Naive thymus-derived CD4-positive, alpha-beta T cell (primary cell): Measurements from ENCODE around the gene SMAD1. TPM values are rescaled to one million over a fixed set of nuclear protein-coding genes. Genes with fewer than 3 reads are reported as not detected.

ENCODE experiments used
- ATAC-seq: fragments of 150-1000 bp; cut with Tn5 transposase; 2 replicates; pipeline ENCODE4 v1.10.0; 2021; ENCODE audit warnings: mild to moderate bottlenecking, moderate library complexity
- CTCF ChIA-PET: fragments of 350-600 bp; sonication (Branson Sonifier 250); formaldehyde crosslinking; loops from one replicate; lab custom pipeline; 2021; ENCODE audit warnings: antibody characterized with exemption; lab: Charles Lee
- POLR2A ChIA-PET: fragments of 350-600 bp; sonication (Branson Sonifier 250); formaldehyde crosslinking; loops from one replicate; lab custom pipeline; 2021; ENCODE audit warnings: antibody characterized with exemption, inconsistent platforms; lab: Charles Lee
- DNase-seq, 9 donors: peaks; one replicate each; pipeline versions ENCODE4 v3.0.0 to v3.0.0-alpha.2; 2020 to 2022; ENCODE audit warnings: mixed read lengths in 1 of 9
- H3K27ac ChIP-seq: one replicate; pipeline ENCODE4 v1.7.0; 2013; ENCODE audit warnings: mild to moderate bottlenecking, low read depth, low read length, moderate library complexity
- H3K27me3 ChIP-seq, 2 donors: one replicate each; pipeline ENCODE4 v1.7.0; 2013; ENCODE audit warnings: low read length in 2 of 2, mild to moderate bottlenecking in 2 of 2, moderate library complexity in 2 of 2; ENCODE audit not compliant: control insufficient read depth in 2 of 2, insufficient read depth in 2 of 2
- H3K36me3 ChIP-seq, 3 experiments: 1 replicate in 2 of 3; 2 replicates in 1 of 3; pipeline ENCODE4 v1.7.0; 2013; ENCODE audit warnings: low read length in 3 of 3, mild to moderate bottlenecking in 3 of 3, moderate library complexity in 1 of 3; ENCODE audit not compliant: insufficient read depth in 3 of 3, control insufficient read depth in 2 of 3
- H3K4me1 ChIP-seq, 2 donors: one replicate each; pipeline ENCODE4 v1.7.0; 2013; ENCODE audit warnings: low read length in 2 of 2, mild to moderate bottlenecking in 2 of 2, moderate library complexity in 1 of 2; ENCODE audit not compliant: control insufficient read depth in 2 of 2, insufficient read depth in 2 of 2
- H3K4me3 ChIP-seq: 2 replicates; pipeline ENCODE4 v1.7.0; 2013; ENCODE audit warnings: mild to moderate bottlenecking, low read length
- H3K9me3 ChIP-seq, 3 experiments: 1 replicate in 2 of 3; 2 replicates in 1 of 3; pipeline ENCODE4 v1.7.0; 2013; ENCODE audit warnings: low read length in 3 of 3; ENCODE audit not compliant: control insufficient read depth in 2 of 3
- H3K27ac Mint-ChIP-seq, 9 donors: one replicate each; pipeline ENCODE4 v1.8.0; 2020 to 2022; ENCODE audit warnings: mixed read lengths in 9 of 9, mild to moderate bottlenecking in 8 of 9, moderate library complexity in 5 of 9, inconsistent platforms in 2 of 9
- H3K27me3 Mint-ChIP-seq, 5 donors: one replicate each; pipeline ENCODE4 v1.8.0; 2021 to 2022; ENCODE audit warnings: mixed read lengths in 5 of 5, mild to moderate bottlenecking in 1 of 5
- H3K36me3 Mint-ChIP-seq, 5 donors: one replicate each; pipeline ENCODE4 v1.8.0; 2020 to 2022; ENCODE audit warnings: mixed read lengths in 5 of 5, mild to moderate bottlenecking in 3 of 5, inconsistent platforms in 1 of 5
- H3K4me1 Mint-ChIP-seq, 7 donors: one replicate each; pipeline ENCODE4 v1.8.0; 2020 to 2022; ENCODE audit warnings: mixed read lengths in 7 of 7, mild to moderate bottlenecking in 3 of 7, inconsistent platforms in 1 of 7
- H3K4me3 Mint-ChIP-seq, 10 donors: one replicate each; pipeline ENCODE4 v1.8.0; 2020 to 2022; ENCODE audit warnings: mild to moderate bottlenecking in 10 of 10, mixed read lengths in 10 of 10, moderate library complexity in 6 of 10, inconsistent platforms in 2 of 10
- H3K9me3 Mint-ChIP-seq, 11 donors: one replicate each; pipeline ENCODE4 v1.8.0; 2020 to 2022; ENCODE audit warnings: mixed read lengths in 11 of 11, mild to moderate bottlenecking in 4 of 11, inconsistent platforms in 1 of 11, moderate library complexity in 1 of 11
- intact Hi-C, 2 donors: fragments of 100-400 bp; cut with micrococcal nuclease; formaldehyde crosslinking; loops; one replicate each; pipeline ENCODE4 v1.15.1; 2023
- polyA plus RNA-seq, 2 donors: library from polyadenylated mRNA; unstranded; fragments of 300-500 nt; fragmentation: Illumina TruSeq; gene quantifications; one replicate each; pipeline ENCODE4 v1.2.3, GENCODE V29; 2021
- total RNA-seq, 6 experiments: library from RNA in 5 of 6; stranded (reverse) in 5 of 6; gene quantifications; 1 replicate in 5 of 6; 2 replicates in 1 of 6; pipeline ENCODE4 v1.2.3 and lab custom pipeline; 2021 to 2026

Gene SMAD1
- total and polyA plus RNA-seq, 7 experiments from 2014 or later, result 0.29 to 13.5 (median 1.1) TPM

DNA sequence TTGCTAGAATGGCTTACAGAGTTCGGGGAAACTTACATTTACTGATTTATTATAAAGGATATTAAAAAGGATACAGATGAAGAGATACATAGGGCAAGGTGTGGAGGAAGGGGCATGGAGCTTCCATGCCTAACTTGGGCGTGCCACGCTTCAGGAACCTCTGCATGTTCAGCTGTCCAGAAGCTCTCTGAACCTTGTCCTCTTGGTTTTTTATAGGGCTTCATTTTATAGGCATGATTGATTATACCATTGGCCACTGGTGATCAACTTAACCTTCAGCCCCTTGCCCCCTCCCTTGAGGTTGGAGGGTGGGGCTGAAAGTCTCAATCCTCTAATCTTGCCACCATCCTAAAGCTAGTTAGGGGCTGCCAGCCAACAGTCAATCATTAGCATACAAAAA is 10.7 kb downstream of the SMAD1 start:
- Mint-ChIP-seq H3K4me1 (peaks cover 0 to 16% (median 3%) of the 10 kb centered on the region in 7 donors), H3K27ac (no peak overlapping the region), H3K27me3 (peaks cover 0 to 21% (median 0%) of the 10 kb centered on the region in 5 donors), H3K4me3 (no peak overlapping the region), H3K9me3 (no peaks in the 10 kb centered on the region), H3K36me3 (no peaks in the 10 kb centered on the region)
- H3K4me1 ChIP-seq, result no peaks in the 10 kb centered on the region
- H3K4me3 ChIP-seq, result no peak overlapping the region
- H3K27me3 ChIP-seq, result no peaks in the 10 kb centered on the region
- intact Hi-C loops, result no loop called here
- no peak for DNase-seq
- no peak overlapping the region for H3K27ac ChIP-seq
- no peak for ATAC-seq
- CTCF ChIA-PET, result no interaction called here
- H3K36me3 ChIP-seq, result no peaks in the 10 kb centered on the region
- no peaks in the 10 kb centered on the region for H3K9me3 ChIP-seq
- POLR2A ChIA-PET, result no interaction called here

GRCh38 chr4:145493166-145493565 is 11.5 kb downstream of the SMAD1 start:
- Mint-ChIP-seq H3K36me3 (no peaks in the 10 kb centered on the region), H3K9me3 (no peaks in the 10 kb centered on the region), H3K27me3 (peaks cover 0 to 23% (median 0%) of the 10 kb centered on the region in 5 donors), H3K4me1 (peaks cover 0 to 15% (median 0%) of the 10 kb centered on the region in 7 donors), H3K27ac (no peak overlapping the region), H3K4me3 (no peak overlapping the region)
- CTCF ChIA-PET, result no interaction called here
- no peaks in the 10 kb centered on the region for H3K4me1 ChIP-seq
- DNase-seq (no peak), ATAC-seq (no peak)
- no peak overlapping the region for H3K27ac ChIP-seq
- no peak overlapping the region for H3K4me3 ChIP-seq
- H3K9me3 ChIP-seq, result no peaks in the 10 kb centered on the region
- intact Hi-C loops, result no loop called here
- H3K36me3 ChIP-seq, result no peaks in the 10 kb centered on the region
- H3K27me3 ChIP-seq, result no peaks in the 10 kb centered on the region
- POLR2A ChIA-PET, result no interaction called here

GRCh38 chr4:145494666-145495270 is 13.1 kb downstream of the SMAD1 start:
- no peaks in the 10 kb centered on the region for H3K36me3 ChIP-seq
- no peak for ATAC-seq
- H3K27me3 Mint-ChIP-seq, result peaks cover 0 to 26% (median 0%) of the 10 kb centered on the region in 5 donors
- intact Hi-C loops, result no loop called here
- no peak overlapping the region for H3K4me3 ChIP-seq
- no peaks in the 10 kb centered on the region for H3K9me3 ChIP-seq
- H3K4me1 Mint-ChIP-seq, result peaks cover 0 to 16% (median 0%) of the 10 kb centered on the region in 7 donors
- no peaks in the 10 kb centered on the region for H3K27me3 ChIP-seq
- DNase-seq, result no peak
- CTCF ChIA-PET, result no interaction called here
- H3K9me3 Mint-ChIP-seq, result no peaks in the 10 kb centered on the region
- H3K4me3 Mint-ChIP-seq, result no peak overlapping the region
- POLR2A ChIA-PET, result no interaction called here
- H3K36me3 Mint-ChIP-seq, result no peaks in the 10 kb centered on the region
- H3K4me1 ChIP-seq, result no peaks in the 10 kb centered on the region
- no peak overlapping the region for H3K27ac ChIP-seq
- H3K27ac Mint-ChIP-seq, result peak overlapping the region in 1 of 9 donors; percentile 66

- H3K9me3 Mint-ChIP-seq, result no peaks in the 10 kb centered on the region
- H3K27me3 ChIP-seq, result no peaks in the 10 kb centered on the region
- H3K4me3 Mint-ChIP-seq, result no peak overlapping the region
- H3K36me3 Mint-ChIP-seq, result no peaks in the 10 kb centered on the region
- H3K4me1 Mint-ChIP-seq, result peaks cover 0 to 26% (median 3%) of the 10 kb centered on the region in 7 donors
- H3K27ac Mint-ChIP-seq, result no peak overlapping the region
- H3K9me3 ChIP-seq, result no peaks in the 10 kb centered on the region
- H3K27me3 Mint-ChIP-seq, result peaks cover 0 to 27% (median 6%) of the 10 kb centered on the region in 5 donors
- H3K27ac ChIP-seq, result no peak overlapping the region
- no peaks in the 10 kb centered on the region for H3K36me3 ChIP-seq
- ChIA-PET POLR2A (no interaction called here), CTCF (no interaction called here)
- DNase-seq, result no peak
- no peak overlapping the region for H3K4me3 ChIP-seq
- H3K4me1 ChIP-seq, result no peaks in the 10 kb centered on the region
- intact Hi-C loops, result no loop called here
- no peak for ATAC-seq
These were observed 14.6 kb downstream of the SMAD1 start for GRCh38 chr4:145496292-145496691.

GRCh38 chr4:145497199-145498149 is 15.8 kb downstream of the SMAD1 start:
- CTCF ChIA-PET, result no interaction called here

DNA sequence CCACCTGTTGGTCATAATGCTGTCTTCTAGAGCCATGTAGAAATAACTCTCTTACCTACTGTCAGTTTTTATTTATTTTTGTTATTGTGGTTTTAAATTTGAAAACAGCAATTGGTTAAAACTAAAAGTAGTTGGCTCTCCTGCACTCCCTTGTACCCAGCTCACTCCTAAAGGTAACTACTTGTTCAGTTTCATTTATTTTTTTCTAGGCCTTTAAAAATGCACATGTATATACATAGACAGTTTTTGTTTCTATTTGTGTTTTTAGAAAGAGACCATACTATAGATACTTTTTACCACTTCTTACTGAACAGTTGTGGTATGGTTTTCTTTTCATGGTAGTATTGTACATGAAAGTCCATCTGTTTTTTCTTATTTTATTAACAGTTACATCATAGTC is 16.8 kb downstream of the SMAD1 start:
- intact Hi-C loops, result no loop called here

More at GRCh38 chr4:145497199-145498149, 15.8 kb downstream of the SMAD1 start:
- intact Hi-C loops, result no loop called here
- Histone ChIP-seq H3K4me1 (no peaks in the 10 kb centered on the region), H3K27me3 (no peaks in the 10 kb centered on the region), H3K36me3 (no peaks in the 10 kb centered on the region), H3K4me3 (no peak overlapping the region), H3K9me3 (no peaks in the 10 kb centered on the region), H3K27ac (no peak overlapping the region)
- Mint-ChIP-seq H3K4me3 (no peak overlapping the region), H3K27me3 (peaks cover 0 to 27% (median 6%) of the 10 kb centered on the region in 5 donors), H3K9me3 (no peaks in the 10 kb centered on the region), H3K27ac (no peak overlapping the region), H3K36me3 (no peaks in the 10 kb centered on the region), H3K4me1 (peaks cover 0 to 31% (median 4%) of the 10 kb centered on the region in 7 donors)
- ATAC-seq (no peak), DNase-seq (no peak)
- POLR2A ChIA-PET, result no interaction called here

More for the DNA sequence above, 16.8 kb downstream of the SMAD1 start:
- no peaks in the 10 kb centered on the region for H3K9me3 ChIP-seq
- no peak overlapping the region for H3K4me3 ChIP-seq
- H3K36me3 ChIP-seq, result no peaks in the 10 kb centered on the region
- POLR2A ChIA-PET, result no interaction called here
- peaks cover 0 to 25% (median 6%) of the 10 kb centered on the region in 5 donors for H3K27me3 Mint-ChIP-seq
- peaks cover 0 to 29% (median 4%) of the 10 kb centered on the region in 7 donors for H3K4me1 Mint-ChIP-seq
- no peaks in the 10 kb centered on the region for H3K36me3 Mint-ChIP-seq
- H3K27ac ChIP-seq, result no peak overlapping the region
- no peaks in the 10 kb centered on the region for H3K9me3 Mint-ChIP-seq
- no peak for DNase-seq
- CTCF ChIA-PET, result no interaction called here
- H3K27me3 ChIP-seq, result no peaks in the 10 kb centered on the region
- no peak overlapping the region for H3K27ac Mint-ChIP-seq
- no peak overlapping the region for H3K4me3 Mint-ChIP-seq
- no peaks in the 10 kb centered on the region for H3K4me1 ChIP-seq
- no peak for ATAC-seq
